Fibroblast of mammary gland (primary cell): ENCODE results near the gene SRRM3.
A peak's percentile ranks its signal among the peaks of the same experiment; 100 is the strongest.

Source experiments
- DNase-seq: peaks from one replicate; pipeline ENCODE4 v3.0.0-alpha.2; 2010; ENCODE audit warnings: low read depth
- H3K4me3 ChIP-seq: 2 replicates; pipeline ENCODE4 v1.5.1; 2011; ENCODE audit warnings: low read depth, mild to moderate bottlenecking, low read length, moderate library complexity; ENCODE audit not compliant: control insufficient read depth
- CTCF ChIP-seq: conservative IDR thresholded peaks from 2 replicates; pipeline ENCODE4 v1.5.1; 2011; ENCODE audit warnings: low read depth, low read length, inconsistent platforms; ENCODE audit not compliant: control insufficient read depth, insufficient read depth

Gene SRRM3

GRCh38 chr7:76193883-76194282 is 7.8 kb upstream of the SRRM3 start:
- H3K4me3 ChIP-seq = no peak overlapping the region
- DNase-seq = no peak
- no peak for TF ChIP-seq CTCF

GRCh38 chr7:76196786-76197185 is 4.9 kb upstream of the SRRM3 start:
- DNase-seq = no peak
- H3K4me3 ChIP-seq = no peak overlapping the region
- no peak for TF ChIP-seq CTCF

GRCh38 chr7:76198202-76198601 is 3.5 kb upstream of the SRRM3 start:
- no peak for TF ChIP-seq CTCF
- H3K4me3 ChIP-seq = no peak overlapping the region
- no peak for DNase-seq

GRCh38 chr7:76202666-76203030 is 952 bp downstream of the SRRM3 start:
- no peak for TF ChIP-seq CTCF
- DNase-seq = no peak
- no peak overlapping the region for H3K4me3 ChIP-seq

- no peak for TF ChIP-seq CTCF
- no peak overlapping the region for H3K4me3 ChIP-seq
- no peak for DNase-seq
These were observed 2.5 kb downstream of the SRRM3 start for GRCh38 chr7:76204147-76204546.

GRCh38 chr7:76206633-76207032 is 4.9 kb downstream of the SRRM3 start:
- TF ChIP-seq CTCF = no peak
- no peak overlapping the region for H3K4me3 ChIP-seq
- peak; percentile 28 for DNase-seq

GRCh38 chr7:76209310-76209709 is 7.6 kb downstream of the SRRM3 start:
- DNase-seq = no peak
- TF ChIP-seq CTCF = no peak
- no peak overlapping the region for H3K4me3 ChIP-seq
